ENCODE results near the gene ATOSB. TPM values are rescaled to one million over a fixed set of nuclear protein-coding genes. Genes with fewer than 3 reads are reported as not detected.
A peak's percentile ranks its signal among the peaks of the same experiment; 100 is the strongest.

Gene ATOSB
- total RNA-seq, 2 experiments from 2014 or later = 5.0 to 5.1 TPM

- intact Hi-C loops (cut with DNase I, micrococcal nuclease) = loop anchor here (5.0 to 10.0 kb wide), 4 partner anchors 41 to 546 kb away; partner anchors contain the start of genes DNAJB5 (in 1 of the 2), ENHO (in 1 of the 2) and SIGMAR1 (in 1 of the 2)
- no peak for TF ChIP-seq CTCF (IDR thresholded peaks at IDR 0.05)
- CTCF ChIA-PET = interaction anchor here (0.6 to 3.0 kb wide), 12 partner anchors 9 to 707 kb away, joined by 3 to 23 read pairs (median 6); partner anchors contain the start of genes FANCG, PIGO and STOML2
- H3K4me3 ChIP-seq (ENCODE audit: low read length) = peak overlapping the region; percentile 69
- peak overlapping the region; percentile 87 for H3K27ac Mint-ChIP-seq
- H3K4me1 ChIP-seq (ENCODE audit: insufficient read depth, low read length) = peaks cover 42% of the 10 kb centered on the region
- peaks cover 59% of the 10 kb centered on the region for H3K36me3 Mint-ChIP-seq (ENCODE audit: low read depth)
- peaks cover 61% of the 10 kb centered on the region for H3K4me1 Mint-ChIP-seq (ENCODE audit: low read depth)
- no peaks in the 10 kb centered on the region for H3K9me3 Mint-ChIP-seq
- peak overlapping the region; percentile 82 to 96 for H3K27ac ChIP-seq (ENCODE audit: low read depth in 1 of 2, low read length in 2 of 2)
- H3K27me3 Mint-ChIP-seq = no peaks in the 10 kb centered on the region
- POLR2A ChIA-PET = interaction anchor here (0.6 to 3.0 kb wide), 20 partner anchors 8 to 1597 kb away, joined by 3 to 51 read pairs (median 6); partner anchors contain the start of genes ATOSB, DNAJB5, FANCG and NOL6
- H3K9me3 ChIP-seq (ENCODE audit: control insufficient read depth in 1 of 2, insufficient read depth in 1 of 2, low read length in 2 of 2) = no peaks in the 10 kb centered on the region
- peak overlapping the region; percentile 85 for H3K4me3 Mint-ChIP-seq
- ATAC-seq (ENCODE audit: poor library complexity) (no peak), DNase-seq (peak in 2 of 14 experiments; percentile 21 to 27)
- H3K36me3 ChIP-seq (ENCODE audit: insufficient read depth, low read length) = peaks cover 28% of the 10 kb centered on the region
- H3K27me3 ChIP-seq (ENCODE audit: control insufficient read depth in 1 of 2, insufficient read depth in 2 of 2, low read length in 2 of 2) = no peaks in the 10 kb centered on the region
These were observed 44.5 kb downstream of the ATOSB start for GRCh38 chr9:35070823-35071813.

GRCh38 chr9:35069020-35069419 lies 46.6 kb downstream of the ATOSB start:
- DNase-seq (no peak), ATAC-seq (ENCODE audit: poor library complexity) (no peak)
- H3K9me3 Mint-ChIP-seq = no peaks in the 10 kb centered on the region
- Histone ChIP-seq H3K4me3 (ENCODE audit: low read length) (no peak overlapping the region), H3K27ac (ENCODE audit: low read depth in 1 of 2, low read length in 2 of 2) (no peak overlapping the region), H3K9me3 (ENCODE audit: control insufficient read depth in 1 of 2, insufficient read depth in 1 of 2, low read length in 2 of 2) (no peaks in the 10 kb centered on the region), H3K27me3 (ENCODE audit: control insufficient read depth in 1 of 2, insufficient read depth in 2 of 2, low read length in 2 of 2) (no peaks in the 10 kb centered on the region), H3K36me3 (ENCODE audit: insufficient read depth, low read length) (peaks cover 46% of the 10 kb centered on the region), H3K4me1 (ENCODE audit: insufficient read depth, low read length) (peaks cover 42% of the 10 kb centered on the region)
- H3K36me3 Mint-ChIP-seq (ENCODE audit: low read depth) = peaks cover 74% of the 10 kb centered on the region
- peak overlapping the region; percentile 64 for H3K4me3 Mint-ChIP-seq
- POLR2A ChIA-PET = interaction anchor here (1.2 kb wide), 1 partner anchor 10 kb away, joined by 3 read pairs; the partner anchor contains the start of gene FANCG
- intact Hi-C loops (cut with DNase I, micrococcal nuclease) = no loop called here
- no peaks in the 10 kb centered on the region for H3K27me3 Mint-ChIP-seq
- H3K4me1 Mint-ChIP-seq (ENCODE audit: low read depth) = peaks cover 61% of the 10 kb centered on the region
- TF ChIP-seq CTCF (IDR thresholded peaks at IDR 0.05) = no peak
- peak overlapping the region; percentile 87 for H3K27ac Mint-ChIP-seq
- CTCF ChIA-PET = interaction anchor here (0.9 to 3.0 kb wide), 2 partner anchors 11 to 18 kb away, joined by 3 to 10 read pairs; partner anchors contain the start of gene FANCG

DNA sequence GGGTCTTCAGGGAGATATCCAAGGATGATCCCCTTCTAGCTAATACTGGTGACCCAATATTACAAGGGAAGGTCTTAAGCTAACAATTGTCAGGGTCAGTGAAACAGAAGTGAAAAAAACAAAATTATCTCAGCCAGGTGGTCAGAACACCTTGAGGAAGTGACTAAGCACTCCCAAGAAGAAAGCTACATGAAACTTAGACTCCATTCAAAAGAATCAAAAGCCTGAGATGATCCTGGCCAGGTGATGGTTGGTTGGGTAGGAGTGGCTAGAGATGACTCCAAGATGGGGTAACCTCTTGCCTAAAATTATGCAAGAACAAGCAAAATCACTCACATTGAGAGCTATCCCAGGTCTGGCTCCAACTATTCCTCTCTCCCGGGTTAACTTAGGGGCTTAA lies 48.6 kb downstream of the ATOSB start:
- Histone ChIP-seq H3K36me3 (ENCODE audit: insufficient read depth, low read length) (peaks cover 66% of the 10 kb centered on the region), H3K27me3 (ENCODE audit: control insufficient read depth in 1 of 2, insufficient read depth in 2 of 2, low read length in 2 of 2) (no peaks in the 10 kb centered on the region), H3K9me3 (ENCODE audit: control insufficient read depth in 1 of 2, insufficient read depth in 1 of 2, low read length in 2 of 2) (no peaks in the 10 kb centered on the region), H3K4me3 (ENCODE audit: low read length) (no peak overlapping the region), H3K27ac (ENCODE audit: low read depth in 1 of 2, low read length in 2 of 2) (no peak overlapping the region), H3K4me1 (ENCODE audit: insufficient read depth, low read length) (peaks cover 34% of the 10 kb centered on the region)
- no peak for TF ChIP-seq CTCF (IDR thresholded peaks at IDR 0.05)
- POLR2A ChIA-PET = interaction anchor here (0.6 kb wide), 1 partner anchor 39 kb away, joined by 3 read pairs; no protein-coding TSS in a partner anchor
- Mint-ChIP-seq H3K4me1 (ENCODE audit: low read depth) (peaks cover 52% of the 10 kb centered on the region), H3K27ac (peak overlapping the region; percentile 87), H3K9me3 (no peaks in the 10 kb centered on the region), H3K36me3 (ENCODE audit: low read depth) (peaks cover 85% of the 10 kb centered on the region), H3K4me3 (no peak overlapping the region), H3K27me3 (no peaks in the 10 kb centered on the region)
- CTCF ChIA-PET = interaction anchor here (1.0 kb wide), 1 partner anchor 16 kb away, joined by 3 read pairs; no protein-coding TSS in a partner anchor
- intact Hi-C loops (cut with DNase I, micrococcal nuclease) = no loop called here
- no peak for ATAC-seq (ENCODE audit: poor library complexity)
- DNase-seq = no peak

Data from CD4-positive, alpha-beta T cell (primary cell).